Anterior cingulate cortex (tissue), 58 donors: Measurements from ENCODE around the gene FOXO6.

Source experiments
- DNase-seq, 58 donors: peaks; one replicate each; lab custom pipeline; 2025; lab: John Stamatoyannopoulos, UW

The FOXO6 gene

DNA sequence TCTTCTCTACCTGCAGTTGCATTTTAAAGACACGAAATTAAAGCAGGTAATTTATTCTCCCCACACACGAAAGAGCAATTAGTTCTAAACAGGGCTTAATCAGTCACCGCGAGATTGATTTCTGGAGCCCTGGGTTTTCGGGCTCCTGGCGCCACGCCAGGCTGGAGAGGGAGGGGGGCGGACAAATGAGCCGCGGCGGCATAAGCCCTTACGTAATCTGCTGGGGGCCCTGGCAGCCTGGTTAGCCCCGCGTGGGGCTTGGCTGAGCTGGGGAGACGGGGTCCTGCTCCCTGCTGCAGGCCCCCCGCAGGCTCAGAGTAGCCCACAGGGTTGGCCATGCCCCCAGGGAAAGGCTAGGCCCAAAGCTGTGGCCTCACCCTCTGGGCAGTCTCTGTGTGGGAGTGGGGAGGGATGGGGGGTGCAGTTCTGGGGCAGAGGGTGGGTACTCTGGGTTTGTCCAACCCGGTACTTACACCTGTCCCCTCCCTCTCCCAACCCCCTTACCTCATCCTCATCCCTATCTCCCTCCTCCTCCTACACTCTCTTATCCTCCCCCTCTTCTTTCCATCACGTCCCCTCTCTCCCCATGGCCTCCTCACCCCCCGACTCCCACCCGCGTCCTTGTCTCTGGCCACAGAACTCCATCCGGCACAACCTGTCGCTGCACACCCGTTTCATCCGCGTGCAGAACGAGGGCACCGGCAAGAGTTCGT, 19.9 kb downstream of the FOXO6 start:
- DNase-seq = peak in 23 of 58 donors; percentile 6 to 64 (median 28)

DNA sequence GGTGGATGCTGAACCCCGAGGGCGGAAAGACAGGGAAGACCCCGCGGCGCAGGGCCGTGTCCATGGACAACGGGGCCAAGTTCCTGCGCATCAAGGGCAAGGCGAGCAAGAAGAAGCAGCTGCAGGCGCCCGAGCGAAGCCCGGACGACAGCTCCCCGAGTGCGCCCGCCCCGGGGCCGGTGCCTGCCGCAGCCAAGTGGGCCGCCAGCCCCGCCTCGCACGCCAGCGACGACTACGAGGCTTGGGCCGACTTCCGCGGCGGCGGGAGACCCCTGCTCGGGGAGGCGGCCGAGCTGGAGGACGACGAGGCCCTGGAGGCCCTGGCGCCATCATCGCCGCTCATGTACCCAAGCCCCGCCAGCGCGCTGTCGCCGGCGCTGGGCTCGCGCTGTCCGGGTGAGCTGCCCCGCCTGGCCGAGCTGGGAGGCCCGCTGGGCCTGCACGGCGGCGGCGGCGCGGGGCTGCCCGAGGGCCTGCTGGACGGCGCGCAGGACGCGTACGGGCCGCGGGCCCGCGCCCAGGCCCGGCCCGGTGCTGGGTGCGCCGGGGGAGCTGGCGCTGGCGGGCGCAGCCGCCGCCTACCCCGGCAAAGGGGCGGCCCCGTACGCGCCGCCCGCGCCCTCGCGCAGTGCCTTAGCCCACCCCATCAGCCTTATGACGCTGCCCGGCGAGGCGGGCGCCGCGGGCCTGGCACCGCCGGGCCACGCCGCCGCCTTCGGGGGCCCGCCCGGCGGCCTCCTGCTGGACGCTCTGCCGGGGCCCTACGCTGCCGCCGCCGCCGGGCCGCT, 20.7 kb downstream of the FOXO6 start:
- no peak for DNase-seq

DNA sequence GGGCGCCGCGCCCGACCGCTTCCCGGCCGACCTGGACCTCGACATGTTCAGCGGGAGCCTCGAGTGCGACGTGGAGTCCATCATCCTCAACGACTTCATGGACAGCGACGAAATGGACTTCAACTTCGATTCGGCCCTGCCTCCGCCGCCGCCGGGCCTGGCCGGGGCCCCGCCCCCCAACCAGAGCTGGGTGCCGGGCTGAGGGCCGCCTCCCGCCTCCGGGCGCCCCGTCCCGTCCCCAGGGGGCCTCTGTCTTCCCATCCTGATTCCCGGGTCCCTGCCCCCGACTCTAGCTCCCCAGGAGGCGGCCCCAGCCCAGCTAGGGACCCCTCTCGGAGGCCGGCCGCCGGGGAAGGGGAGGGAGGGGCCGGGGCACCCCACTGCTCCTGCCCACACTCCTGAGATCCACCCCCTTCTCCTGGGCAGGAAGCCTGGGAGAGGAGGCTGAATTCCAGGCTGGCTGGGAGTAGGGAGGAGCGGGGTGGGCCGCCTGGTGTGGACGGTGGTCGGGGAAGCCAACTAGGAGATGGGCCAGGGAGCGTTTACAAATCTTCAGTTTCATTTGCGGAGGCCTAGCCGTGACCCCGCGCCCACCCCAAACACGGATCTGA, 21.4 kb downstream of the FOXO6 start:
- DNase-seq = no peak

DNA sequence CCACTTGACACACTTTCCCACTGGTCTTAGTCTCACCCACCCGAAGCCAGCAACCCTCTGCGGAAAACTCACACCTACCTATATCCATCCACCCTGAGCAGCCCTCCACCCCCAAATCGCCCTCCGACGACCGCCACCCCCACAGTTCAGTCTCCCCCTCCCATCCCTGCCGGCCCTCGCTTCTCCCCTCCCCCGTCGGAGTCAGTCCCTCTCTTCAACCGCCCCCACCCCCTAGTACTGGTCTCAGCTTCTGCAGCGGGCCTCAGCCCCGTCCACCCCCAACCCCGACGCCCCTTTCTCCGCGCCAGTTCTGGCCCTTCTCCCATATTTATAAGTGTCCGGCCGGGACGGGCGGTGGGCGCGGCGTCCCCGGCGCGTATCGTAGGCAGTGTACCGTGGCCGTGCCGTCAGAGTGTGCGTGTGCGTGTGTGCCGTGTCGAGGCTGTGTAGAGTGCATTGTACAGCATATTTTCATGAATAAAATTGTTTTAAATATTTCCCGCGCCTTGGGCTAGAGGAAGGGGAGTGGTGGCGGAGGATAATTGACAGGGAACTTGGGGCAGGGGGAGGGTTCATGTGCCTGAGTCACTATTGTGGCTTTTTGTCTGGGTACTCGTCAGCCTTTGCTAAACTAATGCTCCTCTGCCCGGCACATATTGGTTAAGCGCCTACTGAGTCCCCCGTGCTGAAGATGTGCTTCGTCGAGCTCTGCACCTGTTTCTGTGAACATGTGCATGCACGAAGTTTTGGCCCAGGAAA, 22.0 kb downstream of the FOXO6 start:
- no peak for DNase-seq

DNA sequence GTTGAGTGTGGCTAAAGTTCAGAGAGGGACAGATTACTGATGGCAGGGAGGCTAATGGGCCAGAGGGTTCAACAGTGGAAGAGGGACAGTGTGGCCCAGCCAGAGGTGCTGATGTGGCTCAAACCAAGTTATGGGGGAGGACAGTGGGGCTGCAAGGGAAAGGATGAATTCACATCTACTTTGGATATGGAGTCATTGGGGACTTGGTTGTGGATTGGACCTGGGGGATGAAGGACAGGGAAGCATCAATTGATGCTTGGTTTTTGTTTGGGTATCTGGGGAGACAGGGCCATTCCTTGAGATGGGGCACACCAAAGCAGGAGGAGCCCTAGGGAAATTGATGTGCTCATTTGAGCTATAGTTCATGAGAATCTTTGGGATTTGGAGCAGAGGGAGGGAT, 23.3 kb downstream of the FOXO6 start:
- no peak for DNase-seq

DNA sequence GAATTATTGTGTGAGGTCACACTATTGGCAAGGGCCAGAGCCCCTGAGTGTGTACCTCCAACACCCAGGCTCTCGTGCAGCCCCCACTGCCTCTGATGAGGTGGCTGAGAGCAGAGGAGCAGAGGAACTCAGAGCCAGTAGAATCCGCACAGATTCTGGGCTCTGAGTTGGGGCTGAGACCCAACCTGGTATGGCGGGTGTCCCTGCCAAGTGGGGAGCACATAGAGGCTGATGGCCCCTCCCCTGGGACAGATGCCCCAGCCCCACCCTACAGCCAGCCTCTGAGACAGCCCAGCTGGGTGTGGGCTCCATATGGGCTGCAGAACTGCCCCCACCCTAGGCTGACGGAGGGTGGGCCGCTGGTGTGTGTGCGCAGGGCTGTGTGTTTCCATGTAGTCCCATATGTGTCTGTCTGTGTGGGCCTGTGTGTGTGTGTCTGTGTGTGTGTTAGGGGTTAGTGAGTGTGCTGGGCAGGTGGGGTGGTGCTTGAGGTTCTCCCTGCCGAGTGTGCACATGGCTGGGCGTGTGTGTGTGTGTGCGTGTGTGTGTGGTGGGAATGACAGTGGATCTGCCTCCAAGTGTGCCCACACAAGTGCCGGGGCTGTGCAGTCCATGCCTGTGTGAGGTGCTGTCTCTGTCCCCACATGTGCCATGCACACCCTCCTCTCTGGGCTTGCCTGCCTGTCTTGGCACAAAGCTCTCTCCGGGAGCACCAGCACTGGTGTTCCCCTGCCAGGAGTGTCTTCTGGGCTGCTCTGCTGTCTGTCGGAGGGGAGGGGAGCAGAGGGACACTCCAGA, 24.4 kb downstream of the FOXO6 start:
- DNase-seq = peak in 7 of 58 donors; percentile 20 to 40 (median 31)

DNA sequence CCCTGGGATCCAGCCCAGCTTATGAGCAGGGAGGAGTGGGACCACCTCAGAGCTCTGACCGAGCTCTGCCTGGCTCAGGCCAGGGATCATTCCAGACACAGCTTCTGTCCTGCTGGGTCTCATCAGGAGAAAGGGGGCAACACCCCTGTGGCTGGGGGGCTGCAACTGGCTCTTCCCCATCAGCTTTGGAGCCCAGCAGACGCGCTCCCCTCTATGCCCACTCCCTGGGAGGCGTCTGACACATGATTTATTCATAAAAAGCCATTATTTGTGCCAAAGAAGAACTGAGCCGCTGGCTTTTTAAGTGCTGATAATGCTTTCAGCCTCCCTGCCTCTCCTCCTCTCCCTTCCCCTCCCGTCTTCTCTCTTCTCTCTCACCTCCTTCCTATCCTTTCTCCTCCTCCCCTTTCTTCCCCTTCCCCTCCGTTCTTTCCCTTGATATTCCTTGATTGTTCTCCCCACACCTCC, 25.0 kb downstream of the FOXO6 start:
- no peak for DNase-seq

DNA sequence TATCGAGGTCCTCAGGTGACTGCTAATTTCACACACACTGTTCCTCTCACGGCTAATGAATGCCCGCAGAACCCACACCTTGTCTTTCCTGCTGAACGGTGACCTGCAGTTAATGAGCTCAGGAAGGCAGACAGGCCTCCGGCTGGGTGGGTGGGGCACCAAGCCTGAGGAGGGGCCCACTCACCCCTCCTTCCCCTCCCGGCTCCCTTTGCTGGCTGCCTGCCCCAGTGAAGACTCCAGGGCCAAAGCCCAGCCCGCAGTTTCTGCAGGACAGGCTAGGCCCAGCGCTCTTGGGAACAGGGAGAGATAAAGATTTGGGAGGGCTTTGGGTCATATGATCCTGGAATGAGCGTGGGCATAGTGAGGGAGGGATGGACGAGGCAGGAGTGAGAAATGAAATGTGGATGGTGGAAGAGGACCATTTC, 26.4 kb downstream of the FOXO6 start:
- peak in 28 of 58 donors; percentile 17 to 69 (median 32) for DNase-seq

DNA sequence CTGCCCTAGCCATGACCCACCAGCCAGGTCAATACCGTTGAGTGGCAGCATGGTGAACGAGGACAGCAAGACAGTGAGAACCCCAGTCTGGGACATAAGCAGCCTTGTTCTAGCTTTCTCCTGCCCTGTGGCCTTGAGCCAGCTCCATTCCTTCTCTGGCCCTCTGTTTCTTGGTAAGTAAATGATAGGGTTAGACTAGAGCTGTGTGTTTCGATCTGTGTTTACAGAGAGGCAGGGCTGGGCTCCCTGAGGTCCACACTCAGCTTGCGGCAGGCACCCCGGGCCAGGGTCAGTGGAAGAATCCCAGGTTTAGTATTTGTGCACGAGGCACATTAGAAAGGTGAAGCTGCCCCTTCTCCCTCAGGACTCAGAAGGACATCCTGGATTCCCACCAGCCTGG, 27.3 kb downstream of the FOXO6 start:
- no peak for DNase-seq

DNA sequence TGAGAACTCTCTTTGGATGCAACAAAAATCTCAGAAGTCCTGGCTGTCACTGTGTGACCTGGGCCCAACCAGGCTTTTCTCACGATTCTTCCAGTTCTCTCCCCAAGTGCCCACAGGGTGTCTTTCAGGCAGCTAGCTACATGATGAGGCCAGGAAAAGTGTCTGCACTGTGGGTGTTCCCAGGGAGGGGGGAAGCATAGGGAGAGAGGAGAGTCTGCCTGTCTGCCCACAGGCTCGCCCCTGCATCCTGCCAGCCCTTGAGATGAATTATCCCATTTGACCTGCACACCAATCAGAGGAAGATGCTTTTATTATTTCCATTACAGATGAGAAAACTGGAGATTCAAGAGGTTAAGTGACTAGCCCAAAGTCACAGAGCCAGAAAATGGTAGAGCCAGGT, 27.8 kb downstream of the FOXO6 start:
- DNase-seq = no peak

DNA sequence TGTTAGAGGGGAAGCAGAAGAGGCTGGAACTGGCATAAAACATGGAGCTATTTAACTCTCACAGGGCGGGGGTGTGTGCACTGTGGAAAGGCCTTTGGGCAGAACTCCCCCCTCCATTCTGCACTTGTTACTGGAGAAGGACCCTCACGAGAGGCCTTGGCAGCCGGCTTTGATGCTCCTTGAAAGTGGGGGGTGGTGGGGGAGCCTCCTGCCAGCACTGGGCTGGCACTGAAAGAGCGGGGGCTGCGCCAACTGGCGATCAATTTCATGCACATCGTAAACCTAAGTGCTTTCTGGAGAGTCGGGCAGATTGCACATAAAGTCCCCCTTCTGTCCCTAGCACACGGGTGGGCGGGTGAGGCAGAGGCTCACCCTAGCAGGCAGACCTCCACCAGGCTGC, 28.9 kb downstream of the FOXO6 start:
- peak in 12 of 58 donors; percentile 10 to 44 (median 18) for DNase-seq

DNA sequence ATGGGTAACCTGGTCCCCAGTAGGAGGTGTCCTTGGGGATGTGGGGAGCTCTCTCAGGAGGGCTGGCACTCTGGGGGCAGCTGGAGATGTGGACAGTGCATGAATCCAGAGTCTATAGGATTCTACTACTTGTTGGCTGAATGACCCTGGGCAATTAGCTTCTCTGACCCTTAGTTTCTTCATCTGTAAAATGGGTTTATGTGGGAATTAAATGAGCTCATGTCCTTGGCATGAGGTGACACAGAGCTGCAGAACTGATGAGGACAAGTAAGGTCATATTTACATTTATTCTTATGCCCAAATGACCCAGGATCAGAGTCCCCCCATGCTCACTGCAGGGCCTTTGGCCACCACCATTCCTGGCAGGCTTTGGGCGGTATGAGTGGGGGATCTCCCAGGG, 29.3 kb downstream of the FOXO6 start:
- DNase-seq = no peak

DNA sequence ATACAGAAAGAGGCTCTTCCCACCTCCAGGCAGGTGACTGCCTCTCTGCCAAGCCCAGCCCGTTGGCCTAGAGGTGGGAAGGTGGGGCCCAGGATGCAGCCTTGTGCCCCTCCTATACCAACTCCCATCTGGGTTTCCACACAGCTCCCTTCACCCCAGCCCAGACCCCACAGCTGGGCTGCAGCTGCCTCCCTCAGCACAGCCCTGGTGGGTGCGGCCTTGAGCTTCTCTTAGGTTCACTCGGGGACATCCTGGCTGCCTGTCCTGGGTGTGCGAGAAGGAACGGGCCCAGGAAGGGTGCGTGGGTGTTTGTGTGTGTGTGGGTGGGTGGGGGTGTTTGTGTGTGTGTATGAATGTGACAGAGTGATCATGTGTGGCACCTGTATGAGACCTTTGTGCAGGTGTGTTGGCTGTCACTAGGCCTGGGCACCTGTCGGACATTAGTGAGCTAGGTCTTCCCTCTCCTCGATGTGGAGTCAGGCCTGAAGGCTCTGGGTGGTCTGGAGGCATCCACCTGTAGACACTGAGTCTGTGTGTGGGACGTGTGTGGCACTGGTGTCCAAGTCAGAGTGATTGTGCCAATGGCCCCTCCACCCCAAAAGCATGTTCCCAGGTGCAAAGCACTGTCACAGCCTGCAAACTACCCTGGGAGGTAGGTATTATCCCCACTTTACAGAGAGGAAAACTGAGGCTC, 30.7 kb downstream of the FOXO6 start:
- no peak for DNase-seq

DNA sequence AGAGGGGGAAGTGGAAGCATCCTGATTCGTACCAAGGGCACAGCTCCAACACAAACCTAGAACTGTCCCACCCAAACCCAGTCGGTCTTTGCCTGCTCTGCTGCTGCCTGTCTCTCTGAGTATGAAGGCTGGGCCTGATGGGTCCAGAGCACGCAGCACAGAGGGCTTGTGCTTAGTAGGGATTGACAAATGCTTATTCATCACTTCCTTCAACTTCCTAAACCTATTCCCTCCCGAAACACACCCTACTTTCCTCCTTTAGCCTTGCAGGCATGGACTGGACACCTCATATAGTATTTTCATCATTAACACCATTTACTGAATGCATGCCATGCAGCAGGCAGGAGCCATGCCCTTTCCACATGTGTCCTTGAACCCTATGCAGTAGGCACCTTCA, 31.3 kb downstream of the FOXO6 start:
- DNase-seq = no peak

DNA sequence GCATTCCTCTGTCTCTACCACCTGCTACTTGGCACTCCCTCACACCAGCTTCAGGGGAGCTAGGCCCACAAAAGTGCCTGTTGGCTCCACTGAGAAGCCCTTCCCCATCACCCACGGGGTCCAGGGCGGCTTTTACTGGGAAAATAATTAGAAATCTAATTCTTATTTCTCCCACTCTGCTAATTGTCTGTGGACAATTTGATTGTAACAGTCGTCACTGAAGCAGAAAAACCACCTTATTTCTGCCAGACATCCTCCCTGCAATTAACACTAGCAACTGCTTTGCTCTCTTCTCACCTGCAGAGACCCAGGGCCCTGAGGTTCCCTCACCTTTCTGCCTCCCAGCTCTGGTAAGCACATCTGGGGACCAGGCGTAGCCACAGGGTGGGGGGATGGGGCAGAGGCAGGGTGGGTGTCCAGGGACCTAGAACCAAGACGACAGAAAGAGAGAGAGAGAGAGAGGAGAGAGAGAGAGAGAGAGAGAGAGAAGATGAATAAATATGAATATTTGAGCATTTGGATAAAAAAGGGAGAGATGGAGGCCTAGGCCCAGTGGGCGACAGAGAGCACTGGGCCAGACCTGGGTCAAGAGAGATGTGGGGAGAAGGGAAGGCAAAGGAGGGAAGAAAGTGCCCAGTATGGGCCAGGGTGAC, 32.6 kb downstream of the FOXO6 start:
- DNase-seq = no peak

DNA sequence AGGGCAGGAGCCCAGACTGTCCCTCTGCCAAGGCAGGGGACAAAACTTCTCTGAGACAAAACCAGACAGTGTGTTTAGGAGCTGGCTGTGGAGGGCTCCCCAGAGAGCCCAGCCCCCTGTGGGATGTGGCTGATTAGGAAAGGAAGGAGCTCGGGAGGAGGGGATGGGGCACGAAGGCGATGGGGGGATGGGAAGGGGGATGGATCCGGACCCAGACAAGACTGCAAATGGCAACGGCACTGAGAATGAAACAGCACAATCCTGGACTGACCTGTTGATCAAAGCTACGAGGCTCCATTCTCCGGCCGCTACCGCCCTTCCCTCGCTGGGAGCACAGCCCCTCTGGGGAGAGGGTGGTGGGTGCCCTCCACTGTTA, 33.1 kb downstream of the FOXO6 start:
- no peak for DNase-seq

DNA sequence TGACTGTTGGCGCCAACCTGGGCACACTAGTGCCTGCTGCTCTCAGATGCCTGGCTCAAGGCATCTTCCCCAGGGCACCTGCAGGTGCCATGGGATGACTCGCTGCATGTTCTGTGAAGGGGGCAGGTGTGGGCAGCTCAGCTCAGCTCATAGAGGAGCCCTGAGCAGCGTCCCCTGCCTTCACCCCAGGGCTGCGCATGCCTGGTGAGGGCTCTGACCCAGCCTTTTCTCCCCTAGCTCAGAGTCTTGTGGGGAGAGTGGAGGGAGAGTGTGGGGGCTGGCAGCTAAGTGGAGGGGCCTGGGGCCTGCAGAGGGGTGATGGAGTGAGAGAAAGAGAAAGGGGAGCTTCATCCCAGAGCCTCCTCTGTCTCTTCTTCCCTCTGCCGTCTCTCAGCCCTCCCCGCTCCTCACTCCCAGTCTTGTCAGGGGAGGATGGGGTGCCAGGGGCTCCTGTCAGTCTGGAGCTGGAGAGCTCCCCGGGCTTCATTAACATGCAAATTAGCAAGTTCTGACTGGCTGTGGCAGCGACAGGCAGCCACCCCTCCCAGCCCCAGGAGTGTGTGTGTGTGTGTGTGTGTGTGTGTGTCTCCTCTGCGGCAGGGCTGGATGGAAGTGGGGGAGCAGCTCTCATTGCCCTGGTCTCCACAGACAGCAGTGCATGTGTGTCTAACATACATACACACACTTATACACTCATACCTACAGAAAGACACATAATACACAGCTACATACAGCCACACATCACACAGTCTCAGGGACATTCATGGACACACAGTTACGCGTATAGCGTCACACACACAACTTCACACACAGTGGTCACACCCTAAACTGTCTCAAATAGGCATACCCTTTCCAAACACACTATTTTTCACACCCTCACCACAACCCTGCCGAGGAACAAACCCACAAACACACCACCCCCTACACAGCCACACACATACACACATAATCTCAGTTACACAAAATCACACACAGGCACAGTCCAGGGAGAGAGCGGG, 34.0 kb downstream of the FOXO6 start:
- DNase-seq = peak in 46 of 58 donors; percentile 11 to 80 (median 50)
